OCI-M1 (cell line): ENCODE results near the gene RMND5A.
A peak's percentile ranks its signal among the peaks of the same experiment; 100 is the strongest.
"Not testable (repeated sequence)": the region's sequence is repeated elsewhere in the genome, so short reads cannot be mapped to it uniquely, and the experiment has no call there.

Source experiments
- DNase-seq: peaks from one replicate; lab custom pipeline; 2025; lab: John Stamatoyannopoulos, UW

Gene RMND5A

GRCh38 chr2:86714579-86715173 is 5.4 kb upstream of the RMND5A start:
- DNase-seq: not testable (repeated sequence)

DNA sequence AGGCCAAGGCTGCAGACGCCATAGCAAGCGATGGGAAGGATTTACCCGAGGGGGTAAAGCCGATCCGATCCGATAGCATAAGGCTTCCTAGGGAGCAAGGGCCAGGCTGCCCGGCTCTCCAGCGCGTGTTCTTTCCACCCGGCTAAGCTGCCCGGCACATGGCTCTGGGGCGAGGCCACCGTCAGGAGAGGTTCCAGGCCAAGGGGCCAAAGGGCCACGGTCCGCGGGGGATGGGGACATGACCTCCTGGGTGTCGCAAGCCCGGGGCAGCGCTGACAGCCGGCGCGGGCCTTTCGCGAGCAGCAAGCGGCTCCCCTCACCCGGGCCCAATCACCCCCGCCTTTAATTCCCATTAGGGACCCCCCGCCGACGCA is 841 bp upstream of the RMND5A start:
- not testable (repeated sequence) for DNase-seq

DNA sequence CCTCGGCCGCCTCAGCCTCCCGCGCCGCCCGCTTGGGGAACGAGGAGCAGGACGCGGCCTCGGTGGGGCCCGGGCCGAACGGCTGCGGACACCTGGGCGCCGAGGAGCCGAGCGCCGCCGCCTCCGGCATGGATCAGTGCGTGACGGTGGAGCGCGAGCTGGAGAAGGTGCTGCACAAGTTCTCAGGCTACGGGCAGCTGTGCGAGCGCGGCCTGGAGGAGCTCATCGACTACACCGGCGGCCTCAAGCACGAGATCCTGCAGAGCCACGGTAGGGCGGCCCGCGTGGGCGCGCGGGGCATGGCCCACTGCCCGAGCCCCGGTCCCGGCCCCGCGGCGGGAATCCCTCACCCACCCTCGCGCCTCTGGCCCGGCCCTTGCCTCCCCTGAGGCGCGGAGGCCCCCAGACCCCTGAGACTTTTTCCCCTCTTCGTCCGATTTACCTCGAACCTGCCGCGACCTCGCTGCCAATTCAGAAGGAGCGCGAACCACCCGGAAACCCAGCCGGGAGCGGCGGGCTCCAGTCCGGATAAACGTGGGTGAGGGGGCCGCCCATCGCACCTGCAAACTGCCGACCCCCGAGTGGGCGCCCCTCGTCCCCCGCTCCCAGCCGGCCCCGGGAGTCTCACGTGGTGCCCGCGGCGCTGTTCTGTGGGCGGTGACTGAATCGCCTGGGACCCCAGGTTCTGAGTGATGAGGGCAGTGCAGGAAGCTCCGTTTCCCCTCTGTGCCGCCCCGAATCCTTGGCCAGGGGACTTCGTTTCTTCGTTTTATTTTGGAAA is 639 bp downstream of the RMND5A start:
- peak; percentile 12 for DNase-seq

GRCh38 chr2:86725706-86726105 is 5.6 kb downstream of the RMND5A start:
- not testable (repeated sequence) for DNase-seq

DNA sequence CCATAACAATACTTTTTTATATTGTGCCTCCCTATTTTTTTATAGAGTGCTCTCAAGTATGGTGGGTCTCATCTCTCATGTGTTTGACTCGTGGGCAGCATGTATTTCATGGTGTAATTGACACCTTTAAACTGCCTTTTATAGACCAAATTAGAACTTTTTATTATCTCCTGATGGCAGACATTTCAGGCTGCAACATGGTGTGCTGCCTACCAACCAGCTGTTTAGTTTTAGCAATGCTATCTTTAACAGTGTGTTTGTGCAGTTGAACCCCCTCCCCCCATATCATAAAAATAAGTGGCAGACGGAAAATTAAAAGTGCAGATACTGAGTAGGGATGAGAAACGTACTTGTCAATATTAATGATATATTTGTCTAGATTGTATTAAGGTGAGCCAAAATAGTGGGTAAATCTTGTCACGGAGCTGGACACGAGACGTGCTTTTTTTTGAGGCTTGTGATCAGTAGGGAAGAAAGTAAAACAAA is 12.0 kb downstream of the RMND5A start:
- DNase-seq: not testable (repeated sequence)

- not testable (repeated sequence) for DNase-seq
These were observed 12.7 kb downstream of the RMND5A start for GRCh38 chr2:86732837-86733236.

GRCh38 chr2:86733528-86733927 is 13.4 kb downstream of the RMND5A start:
- DNase-seq: not testable (repeated sequence)

- not testable (repeated sequence) for DNase-seq
These were observed 14.8 kb downstream of the RMND5A start for GRCh38 chr2:86734896-86735295.

GRCh38 chr2:86739485-86739884 is 19.4 kb downstream of the RMND5A start:
- DNase-seq: not testable (repeated sequence)

- not testable (repeated sequence) for DNase-seq
These were observed 19.8 kb downstream of the RMND5A start for GRCh38 chr2:86739889-86740288.

GRCh38 chr2:86741889-86742498 is 21.9 kb downstream of the RMND5A start:
- not testable (repeated sequence) for DNase-seq

- DNase-seq: no peak
These were observed 24.1 kb downstream of the RMND5A start for GRCh38 chr2:86744152-86744551.

DNA sequence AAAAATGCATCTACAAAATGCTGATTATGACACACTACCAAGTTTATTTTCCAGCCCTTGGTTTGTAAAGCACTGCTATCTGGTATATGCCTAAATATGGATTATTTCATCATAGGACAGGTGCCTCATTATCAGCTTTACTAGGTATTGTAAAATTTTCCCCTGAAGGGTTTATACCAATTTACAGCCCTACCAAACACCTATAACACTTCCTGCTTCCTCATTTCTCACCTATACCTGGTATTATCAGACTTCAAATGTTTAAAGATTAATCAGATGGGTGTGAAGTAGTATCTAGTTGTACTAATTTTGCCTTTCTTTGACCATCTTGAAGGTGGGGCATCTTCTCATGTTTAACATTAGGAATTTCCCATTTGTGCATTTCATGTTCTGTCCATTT is 26.8 kb downstream of the RMND5A start:
- no peak for DNase-seq

DNA sequence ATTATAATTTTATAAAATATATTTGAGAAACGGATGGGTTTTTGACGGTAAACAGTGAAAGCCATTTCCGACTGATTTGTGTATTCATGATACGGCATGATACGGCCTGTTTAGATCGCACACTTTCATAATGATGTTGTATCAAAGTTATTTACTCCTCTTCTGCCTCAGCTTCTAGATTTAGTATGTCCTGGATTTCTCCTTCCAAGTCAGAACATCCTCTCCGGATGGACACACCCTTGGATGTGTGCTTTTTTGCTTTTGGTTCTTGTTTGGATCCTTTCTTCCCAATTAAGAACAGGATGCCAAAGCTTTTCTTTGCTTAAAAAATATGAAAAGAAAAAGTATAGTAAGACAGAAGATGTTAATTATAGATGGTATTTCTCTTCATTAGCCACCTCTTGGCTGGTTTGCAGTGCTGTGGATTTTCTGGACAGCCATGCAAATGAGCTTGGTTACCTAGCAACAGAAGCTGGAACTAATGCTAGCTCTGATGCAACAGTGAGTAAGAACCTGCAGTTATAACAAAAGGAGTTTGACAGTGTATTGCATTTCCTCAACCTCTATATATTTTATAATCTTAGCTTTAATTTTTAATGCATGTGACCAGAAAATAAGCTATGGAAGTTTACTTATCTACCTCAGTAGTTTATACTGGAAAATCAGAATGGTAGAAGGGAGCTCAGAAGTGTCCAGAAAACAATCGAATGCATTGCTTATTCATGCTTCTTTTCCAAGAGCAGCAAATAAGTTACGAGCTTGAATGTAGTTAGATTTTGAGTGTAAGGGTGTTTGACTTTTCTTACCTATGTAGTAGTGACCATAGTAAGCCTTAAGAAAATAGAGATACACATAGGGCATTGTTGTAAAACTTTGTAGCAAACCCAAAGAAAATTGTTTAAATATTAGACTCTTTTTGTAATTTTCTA is 27.9 kb downstream of the RMND5A start:
- DNase-seq: peak; percentile 89

GRCh38 chr2:86750240-86750839 is 30.2 kb downstream of the RMND5A start:
- DNase-seq: peak; percentile 21

DNA sequence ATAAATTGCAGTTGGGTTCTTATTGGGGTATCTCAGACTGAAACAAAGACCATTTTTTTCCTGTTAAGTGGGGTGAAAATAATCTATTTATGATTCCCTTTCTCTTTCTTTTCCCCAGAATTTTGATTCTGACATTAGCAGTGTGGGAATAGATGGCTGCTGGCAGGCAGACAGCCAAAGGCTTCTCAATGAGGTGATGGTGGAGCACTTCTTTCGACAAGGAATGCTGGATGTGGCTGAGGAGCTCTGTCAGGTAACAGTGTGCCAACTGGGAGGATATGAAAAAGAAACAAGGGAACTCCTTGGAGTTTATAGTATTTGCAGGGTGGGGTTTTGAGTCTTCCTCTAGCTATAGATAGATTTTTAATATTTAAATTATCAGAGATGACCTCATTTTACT is 31.7 kb downstream of the RMND5A start:
- DNase-seq: no peak

DNA sequence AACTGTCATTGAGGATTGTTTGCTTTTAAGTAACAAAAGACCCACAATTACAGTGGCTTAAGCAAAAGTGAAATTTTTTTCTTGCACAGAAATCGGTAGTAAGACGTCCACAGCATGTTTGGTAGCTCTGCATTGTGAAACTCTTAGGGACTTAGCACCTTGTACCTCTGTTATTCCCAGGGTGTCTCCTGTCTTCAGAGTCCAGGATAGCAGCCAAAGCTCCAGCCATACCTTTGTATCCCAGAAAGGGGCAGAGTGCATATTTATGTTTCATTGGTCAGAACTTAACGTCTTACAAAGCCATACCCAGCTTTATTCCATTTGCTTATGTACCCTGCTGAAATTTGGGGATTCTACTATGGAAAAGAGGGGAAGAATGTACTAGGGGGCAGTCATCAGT is 32.8 kb downstream of the RMND5A start:
- DNase-seq: no peak

GRCh38 chr2:86753606-86754005 is 33.5 kb downstream of the RMND5A start:
- no peak for DNase-seq

DNA sequence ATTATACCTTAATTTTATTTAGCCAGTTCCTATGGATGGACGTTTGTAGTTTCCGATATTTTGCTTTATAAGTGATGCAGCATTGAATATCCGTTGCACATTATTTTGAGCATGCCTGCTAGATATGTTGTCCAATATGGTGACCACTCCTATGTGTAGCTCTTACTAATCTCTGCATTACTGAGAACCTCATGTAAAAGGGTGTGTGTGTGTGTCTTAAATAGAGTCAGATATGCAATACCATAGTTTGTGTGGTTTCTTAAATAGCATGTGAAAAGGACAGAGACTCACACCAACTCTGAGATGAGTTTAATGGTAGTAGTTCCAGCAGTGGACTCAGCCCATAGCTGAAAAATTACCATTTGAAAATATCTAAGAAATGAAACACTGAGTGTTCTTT is 38.3 kb downstream of the RMND5A start:
- DNase-seq: no peak

DNA sequence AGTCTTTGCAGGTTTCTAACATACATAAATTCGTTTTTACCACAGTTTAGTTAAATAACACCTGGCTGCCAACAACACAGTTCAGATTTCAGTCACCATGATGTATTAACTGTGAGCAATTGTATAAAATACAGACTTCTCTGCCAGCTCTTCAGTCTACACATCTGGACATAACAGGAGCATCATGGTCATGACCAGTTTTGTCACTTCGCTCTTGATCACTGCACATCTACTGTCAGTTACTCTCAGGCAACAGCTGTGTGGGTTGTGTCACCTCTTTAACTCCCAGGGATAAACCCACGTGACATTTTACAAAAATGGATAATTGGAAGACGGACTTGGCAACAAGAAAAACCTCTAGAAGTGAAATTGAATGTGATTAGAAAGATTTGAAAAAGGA is 40.3 kb downstream of the RMND5A start:
- DNase-seq: no peak

GRCh38 chr2:86764661-86765309 is 44.7 kb downstream of the RMND5A start:
- peak; percentile 81 for DNase-seq
